Rectal smooth muscle tissue (tissue), 1 donor: Measurements from ENCODE around the gene HES6.
A peak's percentile ranks its signal among the peaks of the same experiment; 100 is the strongest.

ENCODE experiments used
- H3K27ac ChIP-seq: one replicate; pipeline ENCODE4 v1.7.0; 2013; ENCODE audit warnings: low read depth, low read length, inconsistent platforms
- H3K27me3 ChIP-seq: one replicate; pipeline ENCODE4 v1.7.0; 2013; ENCODE audit warnings: low read length; ENCODE audit not compliant: control insufficient read depth, insufficient read depth
- H3K36me3 ChIP-seq: one replicate; pipeline ENCODE4 v1.7.0; 2013; ENCODE audit warnings: low read length; ENCODE audit not compliant: control insufficient read depth, insufficient read depth
- H3K4me1 ChIP-seq: one replicate; pipeline ENCODE4 v1.7.0; 2013; ENCODE audit warnings: low read length; ENCODE audit not compliant: control insufficient read depth, insufficient read depth
- H3K4me3 ChIP-seq: one replicate; pipeline ENCODE4 v1.7.0; 2013; ENCODE audit warnings: low read length
- H3K9ac ChIP-seq: one replicate; pipeline ENCODE4 v1.7.0; 2013; ENCODE audit warnings: low read length

The HES6 gene

DNA sequence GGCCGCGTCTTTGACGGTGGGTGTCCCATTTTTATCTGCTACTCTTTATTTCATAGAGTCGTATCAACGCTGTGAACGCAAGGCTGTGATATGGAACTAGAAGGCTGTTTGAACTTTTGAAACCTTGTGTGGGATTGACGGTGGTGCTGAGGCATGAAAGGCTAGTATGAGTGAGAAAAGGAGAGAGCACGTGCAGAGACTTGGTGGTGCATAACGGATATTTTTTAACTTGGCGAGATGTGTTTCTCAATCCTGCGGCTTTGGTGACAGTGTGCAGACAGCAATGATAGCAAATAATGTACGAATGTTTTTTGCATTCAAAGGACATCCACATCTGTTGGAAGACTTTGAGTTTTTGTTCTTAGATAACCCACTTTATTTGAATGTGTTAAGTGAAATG, 6.2 kb downstream of the HES6 start:
- H3K4me1 ChIP-seq, result peaks cover 10% of the 10 kb centered on the region
- no peaks in the 10 kb centered on the region for H3K36me3 ChIP-seq
- H3K27me3 ChIP-seq, result no peaks in the 10 kb centered on the region
- no peak overlapping the region for H3K9ac ChIP-seq
- no peak overlapping the region for H3K4me3 ChIP-seq
- no peak overlapping the region for H3K27ac ChIP-seq

DNA sequence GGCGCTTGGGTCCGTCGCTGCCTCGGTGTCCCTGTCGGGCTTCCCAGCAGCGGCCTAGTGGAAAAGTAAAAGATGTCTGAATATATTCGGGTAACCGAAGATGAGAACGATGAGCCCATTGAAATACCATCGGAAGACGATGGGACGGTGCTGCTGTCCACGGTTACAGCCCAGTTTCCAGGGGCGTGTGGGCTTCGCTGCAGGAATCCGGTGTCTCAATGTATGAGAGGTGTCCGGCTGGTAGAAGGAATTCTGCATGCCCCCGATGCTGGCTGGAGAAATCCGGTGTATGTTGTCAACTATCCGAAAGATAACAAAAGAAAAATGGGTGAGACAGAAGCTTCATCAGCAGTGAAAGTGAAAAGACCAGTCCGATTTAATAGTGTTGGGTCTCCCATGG, 8.0 kb downstream of the HES6 start:
- H3K36me3 ChIP-seq, result no peaks in the 10 kb centered on the region
- H3K27ac ChIP-seq, result no peak overlapping the region
- peak overlapping the region; percentile 62 for H3K4me3 ChIP-seq
- H3K9ac ChIP-seq, result no peak overlapping the region
- peaks cover 16% of the 10 kb centered on the region for H3K4me1 ChIP-seq
- no peaks in the 10 kb centered on the region for H3K27me3 ChIP-seq

DNA sequence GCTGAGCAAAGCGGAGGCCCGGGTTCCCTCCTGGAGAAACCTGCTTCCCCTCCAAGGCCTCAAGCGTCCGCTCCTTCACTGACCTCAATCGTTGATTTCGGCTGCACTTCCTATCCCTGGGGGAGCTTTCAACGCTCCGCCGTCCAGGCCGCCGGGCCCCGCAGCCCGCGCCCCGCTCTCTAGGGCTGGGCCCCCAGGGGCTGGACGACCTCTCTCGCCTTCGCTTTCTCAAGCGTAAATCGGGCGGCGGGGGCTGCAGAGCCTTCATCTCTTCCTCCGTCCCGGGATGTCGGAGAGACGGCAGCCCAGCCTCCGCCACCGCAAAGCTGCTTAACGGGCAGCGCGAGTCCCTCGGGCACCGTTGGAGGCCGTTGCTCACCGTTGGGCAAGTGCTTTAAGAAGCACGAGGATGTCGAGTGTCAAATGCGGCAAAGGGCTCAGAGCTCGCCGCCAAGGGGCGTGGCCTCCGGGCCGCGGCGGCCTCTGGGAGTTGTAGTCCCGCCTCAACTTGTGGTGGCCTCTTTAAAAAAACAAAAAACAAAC, 8.5 kb downstream of the HES6 start:
- no peaks in the 10 kb centered on the region for H3K27me3 ChIP-seq
- H3K4me3 ChIP-seq, result peak overlapping the region; percentile 62
- H3K36me3 ChIP-seq, result no peaks in the 10 kb centered on the region
- H3K9ac ChIP-seq, result peak overlapping the region; percentile 10
- peaks cover 16% of the 10 kb centered on the region for H3K4me1 ChIP-seq
- H3K27ac ChIP-seq, result peak overlapping the region; percentile 10

DNA sequence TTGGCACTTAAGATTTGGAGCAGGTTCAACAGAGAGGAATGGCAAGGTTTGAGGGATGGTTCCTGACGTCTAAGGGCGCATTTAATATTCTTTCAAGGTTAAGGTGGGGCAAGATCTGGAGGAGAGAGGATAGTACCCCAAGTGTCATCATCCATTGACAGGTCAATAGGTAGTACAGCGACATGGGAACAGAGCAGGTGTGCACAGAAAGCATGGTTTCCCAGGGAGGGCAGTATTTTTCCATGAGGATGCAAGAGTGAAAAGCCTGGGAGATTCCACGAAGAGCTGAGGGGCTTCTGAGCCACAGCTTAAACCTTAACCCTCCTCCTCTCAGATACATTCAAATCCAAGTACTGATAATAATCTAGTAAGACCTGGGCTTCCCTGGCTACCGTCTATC, 9.1 kb downstream of the HES6 start:
- Histone ChIP-seq H3K9ac (no peak overlapping the region), H3K36me3 (no peaks in the 10 kb centered on the region), H3K27ac (peak overlapping the region; percentile 40), H3K4me1 (peaks cover 20% of the 10 kb centered on the region), H3K4me3 (peak overlapping the region; percentile 34), H3K27me3 (no peaks in the 10 kb centered on the region)

DNA sequence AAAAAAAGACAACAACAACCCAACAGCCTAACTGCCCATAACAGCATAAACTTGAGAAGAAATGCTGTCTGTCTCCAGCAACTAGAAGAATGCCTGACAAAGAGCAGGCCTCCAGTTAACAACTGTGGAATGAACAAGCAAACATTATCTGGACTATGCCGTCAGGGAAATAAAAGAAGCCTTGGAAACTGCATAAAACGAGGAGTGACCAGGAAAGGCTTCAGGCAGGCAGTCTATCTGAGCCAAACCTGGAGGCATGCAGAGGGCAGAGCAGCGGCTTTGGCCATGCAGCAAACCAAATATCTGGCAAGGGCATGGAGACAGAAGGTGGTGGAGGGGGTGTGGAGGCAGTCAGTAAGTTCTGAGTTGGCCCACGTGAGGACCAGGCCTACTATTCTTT, 11.1 kb downstream of the HES6 start:
- Histone ChIP-seq H3K27ac (peak overlapping the region; percentile 79), H3K9ac (no peak overlapping the region)

DNA sequence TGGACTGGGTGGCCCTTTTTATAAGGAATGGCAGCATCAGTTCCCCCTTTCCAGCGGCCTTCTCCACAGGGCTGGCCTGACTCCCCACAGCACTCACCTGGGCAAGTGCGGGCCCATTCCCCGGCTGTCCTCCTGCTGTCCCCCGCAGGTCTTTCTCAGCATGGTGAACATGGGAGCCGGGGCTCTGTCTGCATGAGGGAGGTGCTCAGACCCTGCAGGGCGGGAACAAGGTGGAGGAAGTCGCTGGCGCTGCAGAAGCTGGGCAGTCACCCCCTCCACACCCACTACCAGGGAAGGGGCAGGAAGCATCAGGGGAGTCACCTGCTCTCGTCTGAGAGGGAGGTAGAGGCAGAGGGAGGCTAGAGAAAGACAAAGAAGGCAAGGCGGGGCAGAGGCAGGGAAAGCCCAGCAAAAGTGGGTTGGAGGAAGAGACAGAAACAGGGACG, 12.2 kb downstream of the HES6 start:
- peak overlapping the region; percentile 27 for H3K27ac ChIP-seq
- peaks cover 24% of the 10 kb centered on the region for H3K4me1 ChIP-seq

More for the DNA sequence above, 11.1 kb downstream of the HES6 start:
- Histone ChIP-seq H3K4me1 (peaks cover 24% of the 10 kb centered on the region), H3K36me3 (no peaks in the 10 kb centered on the region), H3K4me3 (no peak overlapping the region), H3K27me3 (no peaks in the 10 kb centered on the region)

DNA sequence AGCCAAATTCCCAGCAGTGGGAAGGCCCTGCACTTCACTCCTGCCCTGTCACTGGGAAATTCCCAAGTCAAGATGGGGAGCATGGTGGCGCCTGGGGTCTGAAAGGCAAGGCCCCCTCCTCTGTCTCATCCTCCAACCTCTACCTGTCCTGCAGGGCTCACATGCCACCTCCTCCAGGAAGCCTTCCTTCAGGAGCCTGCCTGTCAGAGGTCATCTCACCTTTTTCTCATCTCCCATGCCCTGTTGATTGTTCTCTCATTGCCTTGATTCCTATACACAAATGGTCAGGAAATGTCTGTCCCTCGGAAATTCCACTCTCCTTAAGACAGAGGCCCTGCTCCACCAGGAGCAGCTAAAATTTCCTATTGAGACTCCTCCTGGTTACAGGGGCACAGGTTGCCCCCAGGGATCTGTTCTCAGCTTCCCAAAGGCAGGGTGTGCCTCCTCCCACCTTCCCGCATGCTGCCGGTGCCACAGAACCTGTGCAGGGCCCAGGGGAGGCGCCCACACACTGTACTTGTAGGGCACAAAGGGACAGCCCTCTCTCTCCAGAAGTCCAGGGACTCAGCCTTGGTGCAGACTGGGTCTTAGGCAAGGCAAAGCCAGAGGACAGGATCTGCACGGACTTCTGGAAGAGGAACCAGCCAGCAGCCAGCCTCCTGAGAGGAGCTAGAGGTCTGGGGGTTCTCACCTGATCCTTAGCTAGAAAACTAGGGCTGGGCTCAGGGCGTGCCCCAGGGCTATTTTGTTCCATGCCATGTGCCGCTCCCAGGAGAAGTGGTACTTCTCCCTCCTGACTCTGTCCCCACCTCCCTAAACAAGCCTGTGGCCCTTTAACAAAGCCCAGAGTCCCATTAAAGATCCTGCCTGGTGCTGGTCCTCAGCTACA, 12.9 kb downstream of the HES6 start:
- Histone ChIP-seq H3K4me1 (peaks cover 23% of the 10 kb centered on the region), H3K36me3 (no peaks in the 10 kb centered on the region), H3K4me3 (no peak overlapping the region), H3K27ac (peak overlapping the region; percentile 48), H3K27me3 (no peaks in the 10 kb centered on the region), H3K9ac (no peak overlapping the region)

More for the DNA sequence above, 12.2 kb downstream of the HES6 start:
- no peak overlapping the region for H3K9ac ChIP-seq
- H3K4me3 ChIP-seq, result no peak overlapping the region
- H3K27me3 ChIP-seq, result no peaks in the 10 kb centered on the region
- H3K36me3 ChIP-seq, result no peaks in the 10 kb centered on the region

DNA sequence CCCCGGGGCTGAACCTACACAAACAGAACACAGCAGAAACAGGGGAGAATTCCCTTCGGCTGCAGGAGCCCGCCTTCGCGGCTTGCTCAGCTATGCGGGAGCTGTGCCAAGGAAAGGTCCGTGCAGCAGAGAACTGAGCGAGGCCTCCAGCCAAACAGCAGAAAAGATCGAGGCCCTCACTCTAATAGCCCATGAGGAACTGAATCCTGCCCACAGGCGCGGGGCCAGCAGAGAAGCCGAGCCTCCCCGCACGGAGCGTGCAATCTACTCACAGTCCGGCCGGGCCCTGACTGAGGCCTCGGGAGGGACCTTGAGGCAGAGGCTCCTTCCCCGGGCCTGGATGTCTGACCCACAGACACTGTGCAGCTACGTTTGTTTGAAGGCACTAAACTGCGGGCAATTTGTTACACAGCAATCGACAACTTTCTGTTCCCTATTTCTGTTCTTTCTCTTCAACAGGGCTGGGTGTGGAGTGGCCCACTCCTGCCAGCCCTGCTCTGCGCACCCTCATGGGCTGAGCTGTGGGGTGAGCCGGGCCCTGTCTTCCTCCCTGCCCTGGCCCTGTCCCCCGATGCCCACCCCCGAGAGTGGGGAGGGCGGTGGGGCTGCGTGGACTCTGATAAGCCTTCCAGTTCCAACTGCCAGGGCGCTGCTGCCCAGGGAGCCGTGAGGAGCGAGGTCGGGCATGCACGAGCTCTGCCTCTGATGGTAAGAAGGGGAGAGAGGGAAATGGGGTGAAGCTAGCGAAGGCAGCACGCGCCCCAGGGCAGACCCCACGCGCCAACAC, 13.7 kb downstream of the HES6 start:
- Histone ChIP-seq H3K4me3 (no peak overlapping the region), H3K36me3 (no peaks in the 10 kb centered on the region), H3K27me3 (no peaks in the 10 kb centered on the region), H3K27ac (peak overlapping the region; percentile 48), H3K4me1 (peaks cover 20% of the 10 kb centered on the region), H3K9ac (no peak overlapping the region)

DNA sequence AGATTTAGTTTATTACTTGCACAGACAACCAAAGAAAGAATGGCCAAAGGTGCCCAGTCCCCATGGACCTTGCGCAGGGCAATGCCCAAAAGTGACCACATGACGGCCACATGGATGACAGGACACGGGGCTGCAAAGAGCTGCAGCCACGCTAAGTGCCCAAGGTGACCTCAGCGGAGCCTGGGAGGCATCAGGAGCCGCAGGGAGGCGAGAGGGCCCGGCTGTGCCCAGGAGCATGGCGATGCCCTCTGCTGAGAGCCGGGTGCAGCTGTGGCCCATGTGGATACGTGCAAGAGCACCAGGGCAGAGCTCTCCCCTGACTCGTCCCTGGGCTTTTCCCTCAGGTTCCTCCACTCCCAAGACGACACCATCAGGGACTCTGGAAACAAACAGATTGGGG, 14.7 kb downstream of the HES6 start:
- H3K36me3 ChIP-seq, result no peaks in the 10 kb centered on the region

DNA sequence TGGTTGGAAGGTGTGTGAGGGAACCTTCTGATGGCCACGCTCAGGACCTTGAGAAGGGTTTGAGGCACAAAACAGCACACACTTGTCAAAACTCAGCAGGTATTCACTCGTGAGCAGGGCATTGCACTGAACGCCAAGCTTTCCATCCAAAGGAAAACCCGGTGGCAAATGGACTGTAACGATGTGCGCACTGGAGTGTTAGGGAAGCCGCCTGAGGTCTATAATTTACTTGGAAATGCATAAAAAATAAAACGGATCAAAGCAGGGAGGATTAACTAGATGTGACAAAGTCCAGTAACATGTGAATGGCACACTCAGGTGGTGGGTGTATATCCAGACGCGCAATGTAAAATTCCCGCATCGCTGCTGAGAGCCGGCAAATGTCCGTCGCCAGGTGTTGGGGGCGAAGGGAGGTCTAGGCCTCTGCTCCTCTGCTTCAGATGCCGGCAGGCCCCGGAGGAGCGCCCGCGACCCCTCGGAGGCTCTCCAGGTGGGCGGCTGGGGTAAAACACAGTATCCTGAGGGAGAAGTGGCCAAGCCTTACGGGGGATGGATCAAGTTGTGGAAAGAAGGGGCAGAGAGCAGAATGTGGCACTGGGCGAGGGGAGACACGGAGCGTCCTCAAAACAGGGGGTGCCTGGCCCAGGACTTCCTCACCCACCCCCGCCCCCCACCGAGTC, 15.3 kb downstream of the HES6 start:
- H3K9ac ChIP-seq, result no peak overlapping the region
- no peaks in the 10 kb centered on the region for H3K36me3 ChIP-seq
- peaks cover 20% of the 10 kb centered on the region for H3K4me1 ChIP-seq
- no peaks in the 10 kb centered on the region for H3K27me3 ChIP-seq
- H3K4me3 ChIP-seq, result no peak overlapping the region
- no peak overlapping the region for H3K27ac ChIP-seq

More for the DNA sequence above, 14.7 kb downstream of the HES6 start:
- Histone ChIP-seq H3K27me3 (no peaks in the 10 kb centered on the region), H3K27ac (peak overlapping the region; percentile 16), H3K4me1 (peaks cover 20% of the 10 kb centered on the region), H3K4me3 (no peak overlapping the region), H3K9ac (no peak overlapping the region)

DNA sequence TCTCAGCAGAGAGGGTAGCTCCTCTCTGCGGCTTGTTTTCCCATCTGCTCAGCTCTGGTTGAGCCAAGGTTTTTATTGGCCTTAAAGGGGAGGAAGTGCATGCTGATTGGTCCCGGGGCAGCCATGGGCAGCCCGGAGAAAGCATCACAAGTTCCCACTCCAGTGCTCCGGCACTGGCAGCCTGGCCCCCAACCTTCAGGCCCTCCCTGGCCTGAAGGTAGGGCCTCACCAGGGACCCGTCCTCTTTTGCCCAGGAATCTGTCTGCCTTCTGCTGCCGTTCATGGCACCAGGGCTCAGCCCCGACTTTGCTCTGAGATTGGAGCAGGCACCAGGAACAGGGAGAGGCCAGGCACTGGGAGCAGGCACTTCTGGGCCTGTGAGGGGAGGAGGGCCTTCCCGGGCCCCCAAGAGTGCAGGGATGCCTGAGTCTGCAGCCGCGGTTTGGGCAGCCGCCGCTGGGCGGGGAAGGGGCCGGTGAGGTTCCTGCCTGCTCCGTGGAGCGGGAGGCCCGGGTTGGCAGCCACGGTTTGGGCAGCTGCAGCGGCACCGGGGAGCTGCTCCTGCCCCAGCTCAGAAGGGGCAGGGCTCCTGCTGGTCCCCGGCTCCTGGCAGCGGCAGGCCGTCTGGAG, 18.8 kb downstream of the HES6 start:
- H3K9ac ChIP-seq, result no peak overlapping the region
- H3K27me3 ChIP-seq, result no peaks in the 10 kb centered on the region
- peak overlapping the region; percentile 77 for H3K27ac ChIP-seq
- no peak overlapping the region for H3K4me3 ChIP-seq
- peaks cover 7% of the 10 kb centered on the region for H3K4me1 ChIP-seq
- H3K36me3 ChIP-seq, result no peaks in the 10 kb centered on the region
